Osteocyte (in vitro differentiated cells): Measurements from ENCODE around the gene SUZ12. TPM values are rescaled to one million over a fixed set of nuclear protein-coding genes. Genes with fewer than 3 reads are reported as not detected.
"Not testable (repeated sequence)": the region's sequence is repeated elsewhere in the genome, so short reads cannot be mapped to it uniquely, and the experiment has no call there.

Source experiments
- DNase-seq: peaks from one replicate; pipeline ENCODE4 v3.0.0; 2021; ENCODE audit warnings: mixed read lengths; ENCODE audit not compliant: unreplicated experiment; ENCODE audit errors: extremely low spot score
- H3K27ac Mint-ChIP-seq: one replicate; pipeline ENCODE4 v1.8.0; 2021; ENCODE audit warnings: mild to moderate bottlenecking, mixed read lengths; ENCODE audit not compliant: unreplicated experiment
- H3K27me3 Mint-ChIP-seq: one replicate; pipeline ENCODE4 v1.8.0; 2021; ENCODE audit warnings: mixed read lengths; ENCODE audit not compliant: unreplicated experiment
- H3K36me3 Mint-ChIP-seq: one replicate; pipeline ENCODE4 v1.8.0; 2021; ENCODE audit warnings: mixed read lengths; ENCODE audit not compliant: unreplicated experiment
- H3K4me1 Mint-ChIP-seq: one replicate; pipeline ENCODE4 v1.8.0; 2021; ENCODE audit warnings: mixed read lengths; ENCODE audit not compliant: unreplicated experiment
- H3K4me3 Mint-ChIP-seq: one replicate; pipeline ENCODE4 v1.8.0; 2021; ENCODE audit warnings: mild to moderate bottlenecking, moderate library complexity, mixed read lengths; ENCODE audit not compliant: unreplicated experiment
- H3K9me3 Mint-ChIP-seq: one replicate; pipeline ENCODE4 v1.8.0; 2021; ENCODE audit warnings: mixed read lengths; ENCODE audit not compliant: unreplicated experiment
- CTCF ChIP-seq: fragments of 200-600 bp; sonication (generic); IDR thresholded peaks from 2 replicates; pipeline ENCODE4 v1.5.0; 2021; ENCODE audit warnings: antibody characterized with exemption, mild to moderate bottlenecking, moderate library complexity
- total RNA-seq: library from RNA; stranded (reverse); gene quantifications from 2 replicates; pipeline ENCODE4 v1.2.1, GENCODE V29; 2021

SUZ12 gene
- total RNA-seq, 1 donor from 2014 or later = 25.4 TPM

GRCh38 chr17:31917065-31917529 lies 19.7 kb upstream of the SUZ12 start:
- H3K36me3 Mint-ChIP-seq = no peaks in the 10 kb centered on the region

GRCh38 chr17:31917721-31918120 lies 19.1 kb upstream of the SUZ12 start:
- H3K4me1 Mint-ChIP-seq = peaks cover 26% of the 10 kb centered on the region
- H3K27ac Mint-ChIP-seq, H3K36me3 Mint-ChIP-seq, H3K9me3 Mint-ChIP-seq, H3K4me3 Mint-ChIP-seq, H3K27me3 Mint-ChIP-seq: not testable (repeated sequence)
- peak; percentile 74 for DNase-seq

More at GRCh38 chr17:31917065-31917529, 19.7 kb upstream of the SUZ12 start:
- Mint-ChIP-seq H3K9me3 (no peaks in the 10 kb centered on the region), H3K4me3 (no peak overlapping the region), H3K27me3 (no peaks in the 10 kb centered on the region), H3K27ac (no peak overlapping the region), H3K4me1 (peaks cover 28% of the 10 kb centered on the region)
- TF ChIP-seq CTCF = no peak
- DNase-seq = peak; percentile 81

- no peaks in the 10 kb centered on the region for H3K9me3 Mint-ChIP-seq
- no peaks in the 10 kb centered on the region for H3K27me3 Mint-ChIP-seq
- TF ChIP-seq CTCF = no peak
- DNase-seq = peak; percentile 19
- H3K36me3 Mint-ChIP-seq = no peaks in the 10 kb centered on the region
- peaks cover 25% of the 10 kb centered on the region for H3K4me1 Mint-ChIP-seq
- peak overlapping the region; percentile 75 for H3K27ac Mint-ChIP-seq
- no peak overlapping the region for H3K4me3 Mint-ChIP-seq
These were observed 18.1 kb upstream of the SUZ12 start for GRCh38 chr17:31918701-31919128.

GRCh38 chr17:31919802-31920525 lies 16.8 kb upstream of the SUZ12 start:
- no peak for TF ChIP-seq CTCF
- Mint-ChIP-seq H3K36me3 (no peaks in the 10 kb centered on the region), H3K4me1 (peaks cover 22% of the 10 kb centered on the region), H3K9me3 (no peaks in the 10 kb centered on the region), H3K27me3 (no peaks in the 10 kb centered on the region), H3K27ac (peak overlapping the region; percentile 75), H3K4me3 (peak overlapping the region; percentile 24)
- no peak for DNase-seq

GRCh38 chr17:31926100-31926729 lies 10.6 kb upstream of the SUZ12 start:
- Mint-ChIP-seq H3K27ac (no peak overlapping the region), H3K9me3 (no peaks in the 10 kb centered on the region), H3K4me3 (no peak overlapping the region), H3K4me1 (no peaks in the 10 kb centered on the region), H3K27me3 (no peaks in the 10 kb centered on the region), H3K36me3 (no peaks in the 10 kb centered on the region)
- no peak for TF ChIP-seq CTCF
- no peak for DNase-seq
